Effector memory CD4-positive, alpha-beta T cell (primary cell): ENCODE results near the gene HSPA4L.

Experiments
- DNase-seq, 3 donors: peaks; one replicate each; pipeline ENCODE4 v3.0.0-alpha.2; 2020
- H3K27ac ChIP-seq: 2 replicates; pipeline ENCODE4 v1.7.0; 2013; ENCODE audit warnings: mild to moderate bottlenecking, low read length, moderate library complexity; ENCODE audit not compliant: insufficient read depth, poor library complexity, severe bottlenecking
- H3K27me3 ChIP-seq: replicated peaks from 2 replicates; pipeline ENCODE4 v1.7.0; 2013; ENCODE audit warnings: mild to moderate bottlenecking, low read length; ENCODE audit not compliant: insufficient read depth, control insufficient read depth, poor library complexity, severe bottlenecking
- H3K36me3 ChIP-seq: 2 replicates; pipeline ENCODE4 v1.7.0; 2013; ENCODE audit warnings: mild to moderate bottlenecking, low read length, moderate library complexity; ENCODE audit not compliant: control insufficient read depth, insufficient read depth
- H3K4me1 ChIP-seq: 2 replicates; pipeline ENCODE4 v1.7.0; 2013; ENCODE audit warnings: low read length, mild to moderate bottlenecking; ENCODE audit not compliant: control insufficient read depth, insufficient read depth, poor library complexity, severe bottlenecking
- H3K4me3 ChIP-seq: 2 replicates; pipeline ENCODE4 v1.7.0; 2013; ENCODE audit warnings: low read length, low read depth, mild to moderate bottlenecking; ENCODE audit not compliant: insufficient read depth, poor library complexity, severe bottlenecking
- H3K9me3 ChIP-seq: 2 replicates; pipeline ENCODE4 v1.7.0; 2013; ENCODE audit warnings: mild to moderate bottlenecking, low read length, moderate library complexity; ENCODE audit not compliant: control insufficient read depth

The HSPA4L gene

GRCh38 chr4:127856813-127857447 lies 74.8 kb downstream of the HSPA4L start:
- Histone ChIP-seq H3K4me3 (no peak overlapping the region), H3K9me3 (no peaks in the 10 kb centered on the region), H3K4me1 (no peaks in the 10 kb centered on the region), H3K27me3 (no peaks in the 10 kb centered on the region), H3K36me3 (no peaks in the 10 kb centered on the region), H3K27ac (no peak overlapping the region)
- no peak for DNase-seq

GRCh38 chr4:127857641-127858040 lies 75.5 kb downstream of the HSPA4L start:
- no peaks in the 10 kb centered on the region for H3K36me3 ChIP-seq
- no peaks in the 10 kb centered on the region for H3K9me3 ChIP-seq
- H3K27ac ChIP-seq: no peak overlapping the region
- H3K4me3 ChIP-seq: no peak overlapping the region
- DNase-seq: no peak
- no peaks in the 10 kb centered on the region for H3K27me3 ChIP-seq
- H3K4me1 ChIP-seq: no peaks in the 10 kb centered on the region

DNA sequence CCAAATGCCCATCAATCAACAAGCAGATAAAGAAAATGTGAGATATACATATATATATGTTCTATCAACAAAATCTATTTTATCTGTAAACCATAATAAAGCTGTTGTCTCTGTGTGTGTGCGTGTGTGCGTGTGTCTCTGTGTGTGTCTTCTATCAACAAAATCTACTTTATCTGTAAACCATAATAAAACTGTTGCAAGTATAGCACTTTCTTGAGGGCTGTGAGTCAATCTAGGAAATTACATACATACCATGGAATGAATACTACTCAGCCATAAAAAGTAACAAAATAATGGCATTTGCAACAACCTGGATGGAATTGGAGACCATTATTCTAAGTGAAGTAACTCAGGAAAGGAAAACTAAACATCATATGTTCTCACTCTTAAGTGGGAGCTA lies 86.1 kb downstream of the HSPA4L start:
- H3K27ac ChIP-seq: no peak overlapping the region
- no peaks in the 10 kb centered on the region for H3K9me3 ChIP-seq
- no peaks in the 10 kb centered on the region for H3K36me3 ChIP-seq
- H3K4me1 ChIP-seq: no peaks in the 10 kb centered on the region
- H3K4me3 ChIP-seq: no peak overlapping the region
- no peak for DNase-seq
- H3K27me3 ChIP-seq: no peaks in the 10 kb centered on the region

GRCh38 chr4:127870281-127870680 lies 88.2 kb downstream of the HSPA4L start:
- Histone ChIP-seq H3K9me3 (no peaks in the 10 kb centered on the region), H3K36me3 (no peaks in the 10 kb centered on the region), H3K4me1 (no peaks in the 10 kb centered on the region), H3K4me3 (no peak overlapping the region), H3K27me3 (no peaks in the 10 kb centered on the region), H3K27ac (no peak overlapping the region)
- no peak for DNase-seq

DNA sequence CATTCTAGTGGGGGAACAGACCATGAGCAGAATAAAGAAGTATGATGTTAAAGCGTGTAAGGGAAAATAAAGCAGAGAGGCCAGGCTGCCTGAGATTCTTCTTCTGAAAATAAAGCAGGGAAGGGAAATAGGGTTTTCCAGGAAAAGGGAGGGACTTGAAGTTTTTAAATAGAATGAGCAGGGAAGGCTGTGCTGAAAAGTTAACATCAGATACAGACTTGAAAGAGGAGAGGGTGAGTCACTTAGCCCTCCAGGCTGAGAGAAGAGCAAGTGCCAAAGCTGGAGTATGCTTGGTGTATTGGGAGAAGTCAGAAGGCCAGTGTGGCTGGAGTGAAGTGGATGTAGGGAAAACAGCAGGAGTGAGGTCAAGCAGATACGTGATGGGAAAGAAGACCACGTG lies 88.6 kb downstream of the HSPA4L start:
- Histone ChIP-seq H3K9me3 (no peaks in the 10 kb centered on the region), H3K27ac (no peak overlapping the region), H3K36me3 (no peaks in the 10 kb centered on the region), H3K4me1 (no peaks in the 10 kb centered on the region), H3K27me3 (no peaks in the 10 kb centered on the region), H3K4me3 (no peak overlapping the region)
- DNase-seq: no peak

DNA sequence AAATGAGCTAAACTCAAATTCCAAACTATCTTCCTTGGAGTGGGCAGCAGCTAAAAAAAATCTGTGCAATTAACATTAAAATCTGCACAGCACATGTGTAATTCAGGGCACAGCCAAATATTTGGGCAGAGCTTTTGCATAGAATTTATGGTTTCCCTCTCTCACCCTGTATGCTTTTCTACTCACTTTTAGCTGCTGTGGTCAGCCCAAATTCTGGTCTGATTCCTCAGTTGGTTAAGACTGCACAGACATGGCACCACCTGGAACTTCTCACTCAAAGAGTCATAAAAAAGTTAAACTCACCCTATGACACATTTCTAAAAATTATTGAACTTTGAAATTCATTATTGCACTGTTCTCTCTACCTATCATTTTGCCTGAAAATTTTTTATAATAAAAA lies 93.7 kb downstream of the HSPA4L start:
- Histone ChIP-seq H3K4me3 (no peak overlapping the region), H3K27ac (no peak overlapping the region), H3K27me3 (no peaks in the 10 kb centered on the region), H3K4me1 (no peaks in the 10 kb centered on the region), H3K9me3 (no peaks in the 10 kb centered on the region), H3K36me3 (no peaks in the 10 kb centered on the region)
- DNase-seq: no peak

GRCh38 chr4:127880763-127881562 lies 98.8 kb downstream of the HSPA4L start, which contains the start of gene PLK4:
Gene PLK4, plus strand, starts transcription at chr4:127880893. Its CDS starts 242 bp downstream, at chr4:127881135.
- H3K36me3 ChIP-seq: no peaks in the 10 kb centered on the region
- peak; percentile 83 to 89 (median 86) for DNase-seq
- peak within 1 kb of the TSS; percentile 89 for H3K4me3 ChIP-seq
- H3K27ac ChIP-seq: peak within 1 kb of the TSS; percentile 69
- H3K4me1 ChIP-seq: peaks cover 6% of the 10 kb centered on the region
- no peaks in the 10 kb centered on the region for H3K9me3 ChIP-seq
- no peaks in the 10 kb centered on the region for H3K27me3 ChIP-seq

GRCh38 chr4:127881563-127881864 lies 99.4 kb downstream of the HSPA4L start:
- peak overlapping the region; percentile 69 for H3K27ac ChIP-seq

DNA sequence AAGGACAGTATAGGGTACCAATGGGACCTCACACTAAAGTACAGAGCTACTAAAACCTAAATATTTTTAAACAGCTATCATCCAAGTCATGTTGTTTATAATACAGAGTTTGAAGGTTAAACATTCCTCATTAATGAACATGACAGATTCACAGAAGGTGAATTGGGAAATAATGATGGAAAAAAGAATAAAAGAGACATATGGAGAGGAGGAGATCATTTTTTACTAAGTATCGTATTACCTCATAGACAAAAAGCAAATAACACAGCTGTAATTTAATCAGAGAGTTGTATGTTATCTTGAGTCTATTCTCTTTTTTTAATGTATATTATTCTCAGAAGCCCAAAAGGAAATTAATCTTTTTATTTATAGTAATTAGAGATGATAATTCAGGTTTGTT lies 106.4 kb downstream of the HSPA4L start:
- H3K36me3 ChIP-seq: no peaks in the 10 kb centered on the region
- H3K27ac ChIP-seq: no peak overlapping the region
- H3K9me3 ChIP-seq: no peaks in the 10 kb centered on the region
- H3K27me3 ChIP-seq: no peaks in the 10 kb centered on the region
- no peak overlapping the region for H3K4me3 ChIP-seq
- DNase-seq: no peak
- H3K4me1 ChIP-seq: no peaks in the 10 kb centered on the region

More at GRCh38 chr4:127881563-127881864, 99.4 kb downstream of the HSPA4L start:
- H3K9me3 ChIP-seq: no peaks in the 10 kb centered on the region
- peak overlapping the region; percentile 89 for H3K4me3 ChIP-seq
- H3K4me1 ChIP-seq: peaks cover 6% of the 10 kb centered on the region
- H3K27me3 ChIP-seq: no peaks in the 10 kb centered on the region
- DNase-seq: no peak
- no peaks in the 10 kb centered on the region for H3K36me3 ChIP-seq

DNA sequence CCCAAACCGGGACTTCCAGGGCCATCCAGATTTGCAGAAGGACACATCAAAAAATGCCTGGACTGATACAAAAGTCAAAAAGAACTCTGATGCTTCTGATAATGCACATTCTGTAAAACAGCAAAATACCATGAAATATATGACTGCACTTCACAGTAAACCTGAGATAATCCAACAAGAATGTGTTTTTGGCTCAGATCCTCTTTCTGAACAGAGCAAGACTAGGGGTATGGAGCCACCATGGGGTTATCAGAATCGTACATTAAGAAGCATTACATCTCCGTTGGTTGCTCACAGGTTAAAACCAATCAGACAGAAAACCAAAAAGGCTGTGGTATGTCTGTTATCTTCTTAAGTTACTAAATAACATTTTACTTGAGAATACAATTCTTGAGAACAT lies 107.8 kb downstream of the HSPA4L start:
- no peaks in the 10 kb centered on the region for H3K4me1 ChIP-seq
- H3K4me3 ChIP-seq: no peak overlapping the region
- no peaks in the 10 kb centered on the region for H3K27me3 ChIP-seq
- no peak overlapping the region for H3K27ac ChIP-seq
- no peaks in the 10 kb centered on the region for H3K9me3 ChIP-seq
- DNase-seq: no peak
- H3K36me3 ChIP-seq: no peaks in the 10 kb centered on the region
